HL-60 (cell line): ENCODE results near the gene CHST11.

ENCODE experiments used
- DNase-seq, 2 experiments: peaks; one replicate each; pipeline ENCODE4 v3.0.0-alpha.2; 2010 to 2020; ENCODE audit warnings: low read depth in 1 of 2, low spot score in 1 of 2
- H3K27ac ChIP-seq: fragments of 250-450 bp; sonication (Bioruptor Pico); replicated peaks from 2 replicates; pipeline ENCODE4 v1.5.1; 2020; ENCODE audit warnings: mild to moderate bottlenecking, moderate library complexity
- H3K27me3 ChIP-seq: fragments of 250-450 bp; sonication (Bioruptor Pico); 2 replicates; pipeline ENCODE4 v1.5.1; 2021; ENCODE audit warnings: mild to moderate bottlenecking, moderate library complexity; ENCODE audit not compliant: insufficient read depth, poor library complexity, severe bottlenecking
- H3K4me3 ChIP-seq: replicated peaks from 2 replicates; pipeline ENCODE4 v1.5.1; 2011; ENCODE audit warnings: mild to moderate bottlenecking, control low read depth, low read length; ENCODE audit not compliant: insufficient read depth
- CTCF ChIP-seq: IDR thresholded peaks from one replicate; pipeline ENCODE4 v1.5.1; 2011; ENCODE audit warnings: low read length, control low read depth, inconsistent platforms; ENCODE audit not compliant: insufficient read depth
- GABPA ChIP-seq: IDR thresholded peaks from 2 replicates; pipeline ENCODE4 v1.6.1; 2012; ENCODE audit warnings: low read depth
- POLR2AphosphoS5 ChIP-seq: IDR thresholded peaks from 2 replicates; pipeline ENCODE4 v1.6.1; 2012; ENCODE audit warnings: low read depth
- REST ChIP-seq: IDR thresholded peaks from 2 replicates; pipeline ENCODE4 v1.6.1; 2012; ENCODE audit warnings: low read depth; ENCODE audit not compliant: insufficient replicate concordance
- SPI1 ChIP-seq: IDR thresholded peaks from 2 replicates; pipeline ENCODE4 v1.6.1; 2012; ENCODE audit warnings: low read depth, mild to moderate bottlenecking, borderline replicate concordance

The CHST11 gene

GRCh38 chr12:104618691-104619090, 161.9 kb downstream of the CHST11 start:
- Histone ChIP-seq H3K27ac (no peak overlapping the region), H3K27me3 (no peaks in the 10 kb centered on the region), H3K4me3 (no peak overlapping the region)
- TF ChIP-seq SPI1 (no peak), REST (no peak), POLR2AphosphoS5 (no peak), GABPA (no peak), CTCF (no peak)
- no peak for DNase-seq

- H3K27me3 ChIP-seq: no peaks in the 10 kb centered on the region
- H3K27ac ChIP-seq: no peak overlapping the region
- no peak for TF ChIP-seq POLR2AphosphoS5
- no peak for TF ChIP-seq GABPA
- TF ChIP-seq REST: no peak
- no peak for TF ChIP-seq SPI1
- no peak for TF ChIP-seq CTCF
- no peak for DNase-seq
- H3K4me3 ChIP-seq: no peak overlapping the region
These were observed 162.6 kb downstream of the CHST11 start for GRCh38 chr12:104619305-104619704.

GRCh38 chr12:104620837-104621531, 164.2 kb downstream of the CHST11 start:
- no peak overlapping the region for H3K4me3 ChIP-seq
- TF ChIP-seq REST: no peak
- no peak for TF ChIP-seq CTCF
- no peak for TF ChIP-seq POLR2AphosphoS5
- TF ChIP-seq SPI1: no peak
- TF ChIP-seq GABPA: no peak
- no peaks in the 10 kb centered on the region for H3K27me3 ChIP-seq
- DNase-seq: no peak
- H3K27ac ChIP-seq: no peak overlapping the region
